ENCODE measurements around the gene LNX2.

Gene LNX2

GRCh38 chr13:27605099-27605498 is 15.2 kb downstream of the LNX2 start:
- TF ChIP-seq POLR2AphosphoS5 (IDR thresholded peaks at IDR 0.05; ENCODE audit: low read depth, low read length) (no peak), REST (IDR thresholded peaks at IDR 0.05; ENCODE audit: insufficient read depth in 1 of 2, low read depth in 2 of 2, low read length in 2 of 2) (no peak), FOXP2 (optimal IDR thresholded peaks at IDR 0.05; ENCODE audit: borderline replicate concordance, extremely low read depth, extremely low read length, insufficient read depth) (no peak), SIN3A (IDR thresholded peaks at IDR 0.05; ENCODE audit: borderline replicate concordance, insufficient read depth, low read length) (no peak), TAF1 (IDR thresholded peaks at IDR 0.05; ENCODE audit: borderline replicate concordance, insufficient read depth, low read length) (no peak)

GRCh38 chr13:27601803-27602202 is 18.5 kb downstream of the LNX2 start:
- no peak for TF ChIP-seq POLR2AphosphoS5 (IDR thresholded peaks at IDR 0.05; ENCODE audit: low read depth, low read length)
- TF ChIP-seq REST (IDR thresholded peaks at IDR 0.05; ENCODE audit: insufficient read depth in 1 of 2, low read depth in 2 of 2, low read length in 2 of 2): no peak
- TF ChIP-seq FOXP2 (optimal IDR thresholded peaks at IDR 0.05; ENCODE audit: borderline replicate concordance, extremely low read depth, extremely low read length, insufficient read depth): no peak
- no peak for TF ChIP-seq TAF1 (IDR thresholded peaks at IDR 0.05; ENCODE audit: borderline replicate concordance, insufficient read depth, low read length)
- no peak for TF ChIP-seq SIN3A (IDR thresholded peaks at IDR 0.05; ENCODE audit: borderline replicate concordance, insufficient read depth, low read length)

GRCh38 chr13:27601208-27601607 is 19.1 kb downstream of the LNX2 start:
- TF ChIP-seq REST (IDR thresholded peaks at IDR 0.05; ENCODE audit: insufficient read depth in 1 of 2, low read depth in 2 of 2, low read length in 2 of 2): no peak
- TF ChIP-seq SIN3A (IDR thresholded peaks at IDR 0.05; ENCODE audit: borderline replicate concordance, insufficient read depth, low read length): no peak
- TF ChIP-seq POLR2AphosphoS5 (IDR thresholded peaks at IDR 0.05; ENCODE audit: low read depth, low read length): no peak
- TF ChIP-seq TAF1 (IDR thresholded peaks at IDR 0.05; ENCODE audit: borderline replicate concordance, insufficient read depth, low read length): no peak

- TF ChIP-seq TAF1 (IDR thresholded peaks at IDR 0.05; ENCODE audit: borderline replicate concordance, insufficient read depth, low read length): no peak
Measured at GRCh38 chr13:27600711-27601110, 19.6 kb downstream of the LNX2 start.

- TF ChIP-seq FOXP2 (optimal IDR thresholded peaks at IDR 0.05; ENCODE audit: borderline replicate concordance, extremely low read depth, extremely low read length, insufficient read depth): no peak
- TF ChIP-seq POLR2AphosphoS5 (IDR thresholded peaks at IDR 0.05; ENCODE audit: low read depth, low read length): no peak
- no peak for TF ChIP-seq TAF1 (IDR thresholded peaks at IDR 0.05; ENCODE audit: borderline replicate concordance, insufficient read depth, low read length)
- TF ChIP-seq SIN3A (IDR thresholded peaks at IDR 0.05; ENCODE audit: borderline replicate concordance, insufficient read depth, low read length): no peak
- TF ChIP-seq REST (IDR thresholded peaks at IDR 0.05; ENCODE audit: insufficient read depth in 1 of 2, low read depth in 2 of 2, low read length in 2 of 2): no peak
Measured at GRCh38 chr13:27599845-27600553, 20.3 kb downstream of the LNX2 start.
